Motor neuron (in vitro differentiated cells): Measurements from ENCODE around the gene MAPK8IP1. TPM values are rescaled to one million over a fixed set of nuclear protein-coding genes. Genes with fewer than 3 reads are reported as not detected.

Experiments used
- ATAC-seq, 8 experiments: fragments of 200-7000 bp; cut with Tn5 transposase; replicated peaks in 6 of 8; 2 replicates each; pipeline ENCODE4 v1.8.0; 2021; ENCODE audit warnings: mild to moderate bottlenecking in 8 of 8, moderate library complexity in 8 of 8
- H3K27ac ChIP-seq, 2 donors: fragments of 250-450 bp; sonication (Bioruptor Pico); 2 replicates each; pipeline ENCODE4 v1.9.0; 2021; ENCODE audit warnings: antibody characterized with exemption in 2 of 2, mild to moderate bottlenecking in 2 of 2, moderate library complexity in 1 of 2
- H3K4me1 ChIP-seq, 2 donors: fragments of 250-450 bp; sonication (Bioruptor Pico); replicated peaks in 1 of 2; 2 replicates each; pipeline ENCODE4 v1.6.1; 2021; ENCODE audit warnings: antibody characterized with exemption in 2 of 2, mild to moderate bottlenecking in 2 of 2, moderate library complexity in 1 of 2
- H3K4me3 ChIP-seq, 5 donors: fragments of 250-450 bp; sonication (Bioruptor Pico); 2 replicates each; pipeline ENCODE4 v1.9.0; 2021; ENCODE audit warnings: antibody characterized with exemption in 5 of 5, mild to moderate bottlenecking in 5 of 5, moderate library complexity in 4 of 5
- WGBS, 10 experiments: fragments of 450-650 bp; shearing (Covaris generic); methylation state at CpG; one replicate each; pipeline ENCODE4 v1.0.0; 2022; 5-methylcytosine and 5-hydroxymethylcytosine counted together
- in situ Hi-C, 9 experiments: fragments of 400-800 bp; cut with MboI; loops; one replicate each; pipeline ENCODE4 v1.15.0; 2021; ENCODE audit warnings: low sequenced_read_pairs in 9 of 9, low pct_unique_long_range_greater_than_20kb in 2 of 9; ENCODE audit not compliant: unreplicated experiment in 9 of 9
- total RNA-seq, 8 experiments: library from RNA; unstranded; fragments of 300-600 nt; gene quantifications; 2 replicates each; pipeline versions ENCODE4 v1.2.3 to v1.2.4, GENCODE V29; 2022

Gene MAPK8IP1
- total RNA-seq, 8 experiments from 2014 or later = 6.3 to 86.5 (median 38.6) TPM

GRCh38 chr11:45937916-45938315 lies 52.5 kb downstream of the MAPK8IP1 start:
- H3K27ac ChIP-seq = no peak overlapping the region
- WGBS, 10 experiments = 78 to 100% (median 93%) methylated on average over 1 to 10 of the region's 10 CpGs
- no peak for ATAC-seq

DNA sequence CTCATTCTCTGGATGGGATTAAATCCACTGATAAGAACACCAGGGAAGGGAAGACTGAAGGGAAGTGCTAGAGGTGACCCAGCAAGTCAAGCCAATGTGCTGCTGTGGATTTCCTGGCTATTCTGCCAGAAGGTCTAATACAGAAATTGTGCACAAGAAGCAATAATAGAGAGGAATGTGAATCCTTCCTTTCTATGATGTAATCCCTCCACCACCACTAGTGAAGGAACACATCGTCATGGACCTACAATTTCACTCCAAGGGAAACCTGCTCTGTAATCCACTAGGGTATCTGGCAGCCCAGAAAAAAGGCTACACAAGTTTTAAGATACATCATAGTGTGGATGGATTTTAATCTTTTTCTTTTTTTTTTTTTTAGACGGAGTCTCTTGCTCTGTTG lies 54.4 kb downstream of the MAPK8IP1 start:
- ATAC-seq = no peak
- WGBS, 10 experiments = 73 to 100% (median 79%) methylated on average over 1 to 2 of the region's 2 CpGs; no CpG with 5 or more reads in 6 of the 10 experiments
- H3K4me3 ChIP-seq = no peak overlapping the region
- H3K4me1 ChIP-seq = no peaks in the 10 kb centered on the region
- in situ Hi-C loops = no loop called here
- no peak overlapping the region for H3K27ac ChIP-seq

More at GRCh38 chr11:45937916-45938315, 52.5 kb downstream of the MAPK8IP1 start:
- H3K4me1 ChIP-seq = no peaks in the 10 kb centered on the region
- H3K4me3 ChIP-seq = no peak overlapping the region
- in situ Hi-C loops = no loop called here

GRCh38 chr11:45941285-45941684 lies 55.8 kb downstream of the MAPK8IP1 start:
- no peak overlapping the region for H3K4me3 ChIP-seq
- WGBS, 10 experiments = 84 to 100% (median 94%) methylated on average over 2 to 4 of the region's 4 CpGs; no CpG with 5 or more reads in 1 of the 10 experiments
- in situ Hi-C loops = no loop called here
- peak in 1 of 8 experiments; percentile 48 for ATAC-seq
- no peak overlapping the region for H3K27ac ChIP-seq
- no peaks in the 10 kb centered on the region for H3K4me1 ChIP-seq

- in situ Hi-C loops = no loop called here
- no peak overlapping the region for H3K27ac ChIP-seq
- no peak overlapping the region for H3K4me3 ChIP-seq
- 83 to 92% (median 87%) methylated on average over 2 to 4 of the region's 4 CpGs; no CpG with 5 or more reads in 3 of the 10 experiments for WGBS, 10 experiments
- H3K4me1 ChIP-seq = no peaks in the 10 kb centered on the region
- no peak for ATAC-seq
Measured at GRCh38 chr11:45942381-45942780, 56.9 kb downstream of the MAPK8IP1 start.

- 78 to 100% (median 90%) methylated on average over 1 to 3 of the region's 3 CpGs; no CpG with 5 or more reads in 3 of the 10 experiments for WGBS, 10 experiments
Measured at GRCh38 chr11:45945397-45945999, 60.0 kb downstream of the MAPK8IP1 start.

DNA sequence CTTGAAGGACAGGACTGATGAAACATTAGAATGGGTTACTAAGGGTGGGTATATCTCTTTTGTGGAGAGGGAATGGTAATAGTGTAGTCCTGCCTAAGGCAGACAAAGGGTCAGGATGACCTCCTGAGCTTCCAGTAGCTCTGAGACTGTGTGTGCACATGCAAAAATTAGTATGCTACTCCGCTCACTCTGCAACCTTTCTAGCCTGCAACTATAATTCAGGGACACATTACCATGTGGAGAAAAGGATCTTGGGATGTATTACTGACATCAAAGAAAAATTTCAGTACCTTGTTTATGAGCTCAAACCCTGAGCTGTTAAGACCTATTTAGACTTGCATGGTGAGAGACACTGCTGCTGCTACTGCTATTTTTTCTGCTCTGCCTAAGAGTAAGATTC lies 62.4 kb downstream of the MAPK8IP1 start:
- H3K4me3 ChIP-seq = no peak overlapping the region
- H3K4me1 ChIP-seq = peaks cover 0 to 15% of the 10 kb centered on the region in 2 donors
- in situ Hi-C loops = no loop called here
- peak in 5 of 8 experiments; percentile 48 to 74 (median 68) for ATAC-seq
- WGBS, 10 experiments = 50 to 100% (median 83%) methylated on average over 1 of the region's 1 CpG; no CpG with 5 or more reads in 6 of the 10 experiments
- H3K27ac ChIP-seq = no peak overlapping the region

More at GRCh38 chr11:45945397-45945999, 60.0 kb downstream of the MAPK8IP1 start:
- Histone ChIP-seq H3K27ac (no peak overlapping the region), H3K4me3 (no peak overlapping the region), H3K4me1 (peaks cover 0 to 15% of the 10 kb centered on the region in 2 donors)
- in situ Hi-C loops = no loop called here
- ATAC-seq = no peak

GRCh38 chr11:45948356-45948755 lies 62.9 kb downstream of the MAPK8IP1 start:
- in situ Hi-C loops = no loop called here
- peak in 5 of 8 experiments; percentile 42 to 92 (median 52) for ATAC-seq
- Histone ChIP-seq H3K4me3 (no peak overlapping the region), H3K4me1 (peaks cover 0 to 15% of the 10 kb centered on the region in 2 donors), H3K27ac (no peak overlapping the region)
- WGBS, 10 experiments = 26 to 100% (median 60%) methylated on average over 1 to 3 of the region's 3 CpGs; no CpG with 5 or more reads in 1 of the 10 experiments

GRCh38 chr11:45949992-45950407 lies 64.5 kb downstream of the MAPK8IP1 start:
- Histone ChIP-seq H3K4me1 (peaks cover 0 to 15% of the 10 kb centered on the region in 2 donors), H3K27ac (no peak overlapping the region), H3K4me3 (no peak overlapping the region)
- 80 to 100% (median 93%) methylated on average over 1 of the region's 1 CpG; no CpG with 5 or more reads in 2 of the 10 experiments for WGBS, 10 experiments
- in situ Hi-C loops = no loop called here
- peak in 2 of 8 experiments; percentile 38 to 47 for ATAC-seq

Other genes starting within 250 kb of the MAPK8IP1 start
- gene CHST1, start 220.0 kb upstream of the MAPK8IP1 start, total RNA-seq = 1 to 10 TPM in 7 of 8 experiments, under 1 TPM in 1; 0.42 to 9.0 (median 2.6) TPM
- gene SLC35C1, start 80.5 kb upstream of the MAPK8IP1 start, total RNA-seq = 10 to 100 TPM in 3 of 8 experiments, 1 to 10 TPM in 5; 4.5 to 27.2 (median 7.1) TPM
- 10 to 100 TPM; 11.3 to 35.7 (median 22.3) TPM for gene CRY2, start 38.2 kb upstream of the MAPK8IP1 start, total RNA-seq
- gene FREY1, start 21.6 kb downstream of the MAPK8IP1 start, total RNA-seq = 1 to 10 TPM in 5 of 8 experiments, under 1 TPM in 2, not detected in 1; 0.60 to 5.1 (median 1.7) TPM
- 10 to 100 TPM; 22.7 to 51.5 (median 28.6) TPM for gene PEX16, start 32.2 kb downstream of the MAPK8IP1 start, total RNA-seq
- gene LARGE2, start 37.0 kb downstream of the MAPK8IP1 start, total RNA-seq = 1 to 10 TPM in 1 of 8 experiments, under 1 TPM in 6, not detected in 1; 0.16 to 1.5 (median 0.46) TPM
- gene PHF21A, start 235.8 kb downstream of the MAPK8IP1 start, total RNA-seq = 10 to 100 TPM; 10.5 to 40.2 (median 28.6) TPM